ENCODE measurements around the gene RBFOX2. TPM values are rescaled to one million over a fixed set of nuclear protein-coding genes. Genes with fewer than 3 reads are reported as not detected.

Gene RBFOX2
- total and polyA plus RNA-seq, 2 of the 13 experiments (the other 11 are each of a cell fraction or from before 2014, with no cell fraction given), result 37.3 to 40.4 TPM

- TF ChIP-seq ZNF574 (CRISPR knock-in tag; IDR thresholded peaks at IDR 0.05) (no peak), PLRG1 (conservative IDR thresholded peaks at IDR 0.05) (no peak), ZBTB7A (CRISPR knock-in tag; IDR thresholded peaks at IDR 0.05) (no peak), HOXA9 (CRISPR knock-in tag; IDR thresholded peaks at IDR 0.05; ENCODE audit: borderline replicate concordance) (no peak), CREB1 (IDR thresholded peaks at IDR 0.05) (no peak), CREB1 (CRISPR knock-in tag; IDR thresholded peaks at IDR 0.05) (peak; percentile 63), ZNF101 (CRISPR knock-in tag; IDR thresholded peaks at IDR 0.05; ENCODE audit: borderline replicate concordance, low read depth) (no peak), SKIL (CRISPR knock-in tag; IDR thresholded peaks at IDR 0.05; ENCODE audit: borderline replicate concordance) (no peak), SOX13 (IDR thresholded peaks at IDR 0.05) (peak; percentile 29; the same call in 1 of the 2 replicates), SOX13 (CRISPR knock-in tag; conservative IDR thresholded peaks at IDR 0.05 in 1 of 2, IDR thresholded peaks at IDR 0.05 in 1 of 2) (peak in 1 of 2 experiments; percentile 82; a peak in 2 of 4 replicates), ZNF337 (CRISPR knock-in tag; IDR thresholded peaks at IDR 0.05; ENCODE audit: borderline replicate concordance, low read depth) (no peak), ARID3A (IDR thresholded peaks at IDR 0.05; ENCODE audit: low read depth, low read length) (peak; percentile 99), IRX3 (CRISPR knock-in tag; IDR thresholded peaks at IDR 0.05; ENCODE audit: borderline replicate concordance, low read depth) (no peak), ATF5 (CRISPR knock-in tag; IDR thresholded peaks at IDR 0.05; ENCODE audit: low read depth) (no peak), SMAD1 (CRISPR knock-in tag; IDR thresholded peaks at IDR 0.05; ENCODE audit: borderline replicate concordance, low read depth) (no peak), CERS6 (CRISPR knock-in tag; IDR thresholded peaks at IDR 0.05) (no peak), ZNF564 (CRISPR knock-in tag; IDR thresholded peaks at IDR 0.05) (no peak), ZNF136 (CRISPR knock-in tag; IDR thresholded peaks at IDR 0.05; ENCODE audit: low read depth) (no peak), ZNF563 (CRISPR knock-in tag; IDR thresholded peaks at IDR 0.05) (no peak), ZBTB14 (CRISPR knock-in tag; IDR thresholded peaks at IDR 0.05) (no peak), ZSCAN20 (CRISPR knock-in tag; IDR thresholded peaks at IDR 0.05; ENCODE audit: borderline replicate concordance) (no peak)
Observed at GRCh38 chr22:35824256-35824655, 204.4 kb downstream of the RBFOX2 start (continued).
